ENCODE measurements around the gene ORM2. TPM values are rescaled to one million over a fixed set of nuclear protein-coding genes. Genes with fewer than 3 reads are reported as not detected.
"Not testable (repeated sequence)": the region's sequence is repeated elsewhere in the genome, so short reads cannot be mapped to it uniquely, and the experiment has no call there.

ORM2 gene
- polyA plus RNA-seq, 4 donors = 0.35 TPM; not detected in 3

- DNase-seq (ENCODE audit: low read depth in 4 of 4, low spot score in 3 of 4) = no peak
Observed at GRCh38 chr9:114313186-114313585, 16.5 kb upstream of the ORM2 start.

- no peak for DNase-seq (ENCODE audit: low read depth in 4 of 4, low spot score in 3 of 4)
Observed at GRCh38 chr9:114314256-114314867, 15.3 kb upstream of the ORM2 start.

- DNase-seq (ENCODE audit: low read depth in 4 of 4, low spot score in 3 of 4) = no peak
Observed at GRCh38 chr9:114314881-114315722, 14.6 kb upstream of the ORM2 start.

- no peak for DNase-seq (ENCODE audit: low read depth in 4 of 4, low spot score in 3 of 4)
Observed at GRCh38 chr9:114315723-114316363, 13.8 kb upstream of the ORM2 start.

- DNase-seq (ENCODE audit: low read depth in 4 of 4, low spot score in 3 of 4) = no peak
Observed at GRCh38 chr9:114316605-114317230, 13.0 kb upstream of the ORM2 start.

GRCh38 chr9:114317665-114318357 lies 11.9 kb upstream of the ORM2 start:
- no peak for DNase-seq (ENCODE audit: low read depth in 4 of 4, low spot score in 3 of 4)

GRCh38 chr9:114318416-114318815 lies 11.3 kb upstream of the ORM2 start:
- no peak for DNase-seq (ENCODE audit: low read depth in 4 of 4, low spot score in 3 of 4)

- DNase-seq (ENCODE audit: low read depth in 4 of 4, low spot score in 3 of 4) = no peak
Observed at GRCh38 chr9:114319147-114319546, 10.5 kb upstream of the ORM2 start.

- DNase-seq (ENCODE audit: low read depth in 4 of 4, low spot score in 3 of 4) = not testable (repeated sequence)
Observed at GRCh38 chr9:114320710-114321109, 9.0 kb upstream of the ORM2 start.

GRCh38 chr9:114321759-114322158 lies 7.9 kb upstream of the ORM2 start:
- DNase-seq (ENCODE audit: low read depth in 4 of 4, low spot score in 3 of 4) = no peak

GRCh38 chr9:114322160-114322818 lies 7.4 kb upstream of the ORM2 start:
- not testable (repeated sequence) for DNase-seq (ENCODE audit: low read depth in 4 of 4, low spot score in 3 of 4)

GRCh38 chr9:114322831-114323531 lies 6.7 kb upstream of the ORM2 start, which contains the start of gene ORM1:
Gene ORM1, plus strand, starts transcription at chr9:114323098. Its CDS starts 36 bp downstream, at chr9:114323134.
- DNase-seq (ENCODE audit: low read depth in 4 of 4, low spot score in 3 of 4) = not testable (repeated sequence)

- not testable (repeated sequence) for DNase-seq (ENCODE audit: low read depth in 4 of 4, low spot score in 3 of 4)
Observed at GRCh38 chr9:114323849-114324248, 5.8 kb upstream of the ORM2 start.

GRCh38 chr9:114324492-114324891 lies 5.2 kb upstream of the ORM2 start:
- no peak for DNase-seq (ENCODE audit: low read depth in 4 of 4, low spot score in 3 of 4)

- DNase-seq (ENCODE audit: low read depth in 4 of 4, low spot score in 3 of 4) = not testable (repeated sequence)
Observed at GRCh38 chr9:114324965-114325364, 4.7 kb upstream of the ORM2 start.

GRCh38 chr9:114325684-114326254 lies 3.9 kb upstream of the ORM2 start:
- not testable (repeated sequence) for DNase-seq (ENCODE audit: low read depth in 4 of 4, low spot score in 3 of 4)

- DNase-seq (ENCODE audit: low read depth in 4 of 4, low spot score in 3 of 4) = no peak
Observed at GRCh38 chr9:114327749-114328148, 1.9 kb upstream of the ORM2 start.

- DNase-seq (ENCODE audit: low read depth in 4 of 4, low spot score in 3 of 4) = not testable (repeated sequence)
Observed at GRCh38 chr9:114328357-114328820, 1.3 kb upstream of the ORM2 start.
